Epithelial cell of umbilical artery (primary cell): ENCODE results near the gene HCST. TPM values are rescaled to one million over a fixed set of nuclear protein-coding genes. Genes with fewer than 3 reads are reported as not detected.

Experiments
- total RNA-seq: library from RNA; depleted of rRNA; stranded (reverse); fragments of >200 nt; gene quantifications from 2 replicates; pipeline ENCODE4 v1.2.3, GENCODE V29; 2014

Gene HCST, protein sequence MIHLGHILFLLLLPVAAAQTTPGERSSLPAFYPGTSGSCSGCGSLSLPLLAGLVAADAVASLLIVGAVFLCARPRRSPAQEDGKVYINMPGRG
- not detected in 2 replicates for total RNA-seq

GRCh38 chr19:35901854-35902661, at the start of gene HCST:
Gene HCST (plus strand): TSS chr19:35902529. CDS start chr19:35902594, 65 bp downstream.

GRCh38 chr19:35856546-35857149, 45.7 kb upstream of the HCST start, which contains the start of gene KIRREL2:
Gene KIRREL2 (plus strand): TSS chr19:35856911. CDS start chr19:35857120, 209 bp downstream.

DNA sequence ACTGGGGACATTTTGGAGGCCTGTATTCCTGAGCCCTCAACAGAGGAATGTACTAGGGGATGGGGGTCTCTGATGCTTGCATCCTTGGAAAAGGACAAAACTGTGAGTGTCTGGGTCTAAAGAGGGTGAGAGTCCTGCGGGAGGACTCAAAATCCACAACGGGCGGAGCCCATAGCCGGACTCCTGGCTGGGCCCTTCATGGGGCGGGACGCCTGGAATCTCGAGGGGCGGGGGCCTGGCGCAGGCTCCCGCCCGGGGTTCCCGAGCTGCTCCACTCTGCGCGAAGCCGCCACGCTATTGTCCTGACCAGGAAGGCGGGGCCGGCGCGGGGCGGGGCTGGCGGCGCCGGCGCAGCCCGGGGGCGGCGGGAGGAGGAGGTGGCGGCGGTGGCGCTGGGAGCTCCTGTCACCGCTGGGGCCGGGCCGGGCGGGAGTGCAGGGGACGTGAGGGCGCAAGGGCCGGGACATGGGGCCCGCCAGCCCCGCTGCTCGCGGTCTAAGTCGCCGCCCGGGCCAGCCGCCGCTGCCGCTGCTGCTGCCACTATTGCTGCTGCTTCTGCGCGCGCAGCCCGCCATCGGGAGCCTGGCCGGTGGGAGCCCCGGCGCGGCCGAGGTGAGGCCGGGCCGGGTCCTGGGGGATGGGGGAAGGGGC, 34.0 kb upstream of the HCST start, which contains the start of gene APLP1:
Gene APLP1, plus strand, starts transcription at position 403 of the 651 bp plus-strand sequence. Its CDS starts 63 bp downstream, at position 466.

GRCh38 chr19:35908010-35908441, 5.7 kb downstream of the HCST start, which contains the start of gene TYROBP:
Gene TYROBP (minus strand): TSS chr19:35908295. CDS start chr19:35908228, 67 bp downstream.

DNA sequence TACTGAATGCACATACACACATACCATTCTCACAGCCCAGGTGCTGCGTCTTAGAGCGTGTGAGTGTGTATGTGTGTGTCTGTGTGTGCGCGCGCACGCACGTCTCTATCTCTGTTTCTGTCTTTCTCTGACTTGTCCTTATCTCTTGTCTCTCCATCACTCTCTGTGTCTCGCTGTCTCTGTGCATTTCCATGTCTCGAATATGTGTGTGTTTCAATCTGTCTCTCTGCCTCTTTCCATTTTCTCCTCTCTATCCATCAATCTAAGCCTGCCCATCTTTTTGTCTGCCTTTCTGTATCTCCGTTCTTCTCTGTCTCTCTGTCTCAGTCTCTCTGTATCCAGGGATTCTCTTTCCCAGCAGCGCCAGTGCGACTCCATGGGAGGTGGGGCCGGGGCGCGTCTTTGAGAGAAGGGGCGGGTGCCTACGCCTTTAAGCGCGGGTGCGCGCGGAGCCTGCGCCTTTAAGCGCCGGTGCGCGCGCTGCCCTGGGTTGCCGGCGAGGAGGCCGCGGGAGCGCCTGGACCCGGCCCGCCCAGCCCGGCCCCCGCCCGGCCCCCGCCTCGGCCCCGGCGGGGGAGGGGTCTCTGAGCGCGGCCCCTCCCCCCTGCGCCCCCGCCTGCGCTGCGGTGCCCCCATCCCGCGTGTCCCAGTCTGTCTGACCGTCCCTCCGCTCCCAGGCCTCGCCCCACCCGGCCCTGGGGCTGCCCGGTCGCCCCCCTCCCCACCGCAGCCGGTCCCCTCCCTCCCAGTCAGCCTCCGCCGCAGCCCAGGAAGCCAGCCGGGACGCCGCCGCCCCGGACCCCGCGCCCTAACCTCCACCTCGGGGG, 33.8 kb downstream of the HCST start, which contains the start of gene LRFN3:
Gene LRFN3, plus strand, starts transcription at position 464 of the 827 bp plus-strand sequence. CDS start 3,052 bp downstream, outside the sequence.

Other genes with a start within 250 kb of the HCST start
- gene UPK1A, start 236.0 kb upstream of the HCST start, total RNA-seq, result not detected in 2 replicates
- gene ZBTB32, start 198.0 kb upstream of the HCST start, total RNA-seq, result not detected in 2 replicates
- gene KMT2B, start 184.5 kb upstream of the HCST start, total RNA-seq, result 3.6 and 7.0 TPM in 2 replicates
- 0.91 and 4.2 TPM in 2 replicates for gene IGFLR1, start 160.1 kb upstream of the HCST start, total RNA-seq
- gene U2AF1L4, start 157.1 kb upstream of the HCST start, total RNA-seq, result 3.9 and 14.0 TPM in 2 replicates
- gene PSENEN, start 156.9 kb upstream of the HCST start, total RNA-seq, result 14.0 and 15.2 TPM in 2 replicates
- gene LIN37, start 154.0 kb upstream of the HCST start, total RNA-seq, result 5.2 and 9.0 TPM in 2 replicates
- 0.65 and 3.0 TPM in 2 replicates for gene HSPB6, start 145.5 kb upstream of the HCST start, total RNA-seq
- 2.6 and 4.0 TPM in 2 replicates for gene PROSER3, start 144.4 kb upstream of the HCST start, total RNA-seq
- gene ARHGAP33, start 127.0 kb upstream of the HCST start, total RNA-seq, result 2.6 and 4.0 TPM in 2 replicates
- gene PRODH2, start 89.7 kb upstream of the HCST start, total RNA-seq, result not detected in 2 replicates
- not detected in 2 replicates for gene NPHS1, start 50.0 kb upstream of the HCST start, total RNA-seq
- gene KIRREL2, start 45.6 kb upstream of the HCST start, total RNA-seq, result 0.15 TPM in 1 of 2 replicates, not detected in the other
- 1.2 and 5.5 TPM in 2 replicates for gene APLP1, start 34.0 kb upstream of the HCST start, total RNA-seq
- 1.6 and 17.5 TPM in 2 replicates for gene NFKBID, start 2.0 kb upstream of the HCST start, total RNA-seq
- not detected in 2 replicates for gene TYROBP, start 5.8 kb downstream of the HCST start, total RNA-seq
- 1.3 and 2.4 TPM in 2 replicates for gene LRFN3, start 33.8 kb downstream of the HCST start, total RNA-seq
- gene SDHAF1, start 92.7 kb downstream of the HCST start, total RNA-seq, result 10.9 and 18.2 TPM in 2 replicates
- not detected in 2 replicates for gene SYNE4, start 106.3 kb downstream of the HCST start, total RNA-seq
- gene ALKBH6, start 111.7 kb downstream of the HCST start, total RNA-seq, result 12.3 and 22.2 TPM in 2 replicates
- gene CLIP3, start 130.3 kb downstream of the HCST start, total RNA-seq, result 1.8 and 1.9 TPM in 2 replicates
- 0.65 and 1.2 TPM in 2 replicates for gene THAP8, start 151.8 kb downstream of the HCST start, total RNA-seq
- gene WDR62, start 152.4 kb downstream of the HCST start, total RNA-seq, result 4.2 and 7.0 TPM in 2 replicates
- not detected in 2 replicates for gene OVOL3, start 208.6 kb downstream of the HCST start, total RNA-seq
- 73.7 and 126 TPM in 2 replicates for gene POLR2I, start 212.3 kb downstream of the HCST start, total RNA-seq
- 215 and 250 TPM in 2 replicates for gene TBCB, start 212.9 kb downstream of the HCST start, total RNA-seq
- 183 and 230 TPM in 2 replicates for gene CAPNS1, start 237.5 kb downstream of the HCST start, total RNA-seq
- gene COX7A1, start 249.9 kb downstream of the HCST start, total RNA-seq, result 2.0 and 2.3 TPM in 2 replicates